ENCODE data around the gene ZNF362.

ZNF362 gene

GRCh38 chr1:33259879-33260278 is 3.6 kb downstream of the ZNF362 start:
- no peak for TF ChIP-seq CTCF (IDR thresholded peaks at IDR 0.05; ENCODE audit: borderline replicate concordance, insufficient read depth, low read depth, low read length)
- no peak overlapping the region for H3K4me3 ChIP-seq (ENCODE audit: low read depth, low read length)

GRCh38 chr1:33260439-33260838 is 4.1 kb downstream of the ZNF362 start:
- TF ChIP-seq CTCF (IDR thresholded peaks at IDR 0.05; ENCODE audit: borderline replicate concordance, insufficient read depth, low read depth, low read length) = no peak
- no peak overlapping the region for H3K4me3 ChIP-seq (ENCODE audit: low read depth, low read length)

GRCh38 chr1:33261344-33261743 is 5.1 kb downstream of the ZNF362 start:
- no peak overlapping the region for H3K4me3 ChIP-seq (ENCODE audit: low read depth, low read length)
- TF ChIP-seq CTCF (IDR thresholded peaks at IDR 0.05; ENCODE audit: borderline replicate concordance, insufficient read depth, low read depth, low read length) = no peak

- H3K4me3 ChIP-seq (ENCODE audit: low read depth, low read length) = no peak overlapping the region
- no peak for TF ChIP-seq CTCF (IDR thresholded peaks at IDR 0.05; ENCODE audit: borderline replicate concordance, insufficient read depth, low read depth, low read length)
These were observed 7.7 kb downstream of the ZNF362 start for GRCh38 chr1:33263890-33264504.

- no peak overlapping the region for H3K4me3 ChIP-seq (ENCODE audit: low read depth, low read length)
- no peak for TF ChIP-seq CTCF (IDR thresholded peaks at IDR 0.05; ENCODE audit: borderline replicate concordance, insufficient read depth, low read depth, low read length)
These were observed 9.7 kb downstream of the ZNF362 start for GRCh38 chr1:33265780-33266605.

- TF ChIP-seq CTCF (IDR thresholded peaks at IDR 0.05; ENCODE audit: borderline replicate concordance, insufficient read depth, low read depth, low read length) = no peak
- H3K4me3 ChIP-seq (ENCODE audit: low read depth, low read length) = no peak overlapping the region
These were observed 10.5 kb downstream of the ZNF362 start for GRCh38 chr1:33266766-33267165.

All from GM12875 (cell line).